Testis (tissue), 3 donors: ENCODE measurements around the gene ZNF569. TPM values are rescaled to one million over a fixed set of nuclear protein-coding genes. Genes with fewer than 3 reads are reported as not detected.
"Not testable (repeated sequence)": the region's sequence is repeated elsewhere in the genome, so short reads cannot be mapped to it uniquely, and the experiment has no call there.

ENCODE experiments used
- DNase-seq: peaks from one replicate; pipeline ENCODE4 v3.0.0-alpha.2; 2019
- H3K27ac ChIP-seq, 2 donors: fragments of 200-600 bp; sonication (generic); one replicate each; pipeline ENCODE4 v1.5.1; 2019
- H3K27me3 ChIP-seq: fragments of 200-600 bp; sonication (generic); one replicate; pipeline ENCODE4 v1.5.1; 2019
- H3K36me3 ChIP-seq: fragments of 200-600 bp; sonication (generic); one replicate; pipeline ENCODE4 v1.5.1; 2017; ENCODE audit warnings: low read depth; ENCODE audit errors: missing control alignments
- H3K4me1 ChIP-seq: fragments of 200-600 bp; sonication (generic); one replicate; pipeline ENCODE4 v1.5.1; 2019
- H3K4me3 ChIP-seq, 2 donors: fragments of 200-600 bp; sonication (generic); one replicate each; pipeline ENCODE4 v1.5.1; 2017 to 2019
- H3K9me3 ChIP-seq: fragments of 200-600 bp; sonication (generic); one replicate; pipeline ENCODE4 v1.5.1; 2017
- CTCF ChIP-seq, 3 experiments: fragments of 450-650 bp in 2 of 3; fragments of 200-600 bp in 1 of 3; sonication (generic) in 1 of 3; IDR thresholded peaks; one replicate each; pipeline ENCODE4 v1.5.1; 2016 to 2019; ENCODE audit warnings: antibody characterized with exemption in 3 of 3, mild to moderate bottlenecking in 2 of 3, moderate library complexity in 1 of 3
- POLR2A ChIP-seq: fragments of 450-650 bp; IDR thresholded peaks from one replicate; pipeline ENCODE4 v1.6.1; 2017; ENCODE audit warnings: antibody characterized with exemption, mild to moderate bottlenecking, moderate library complexity
- WGBS, 2 donors: methylation state at CpG; one replicate each; pipeline ENCODE4 v1.1.5; 2018; 5-methylcytosine and 5-hydroxymethylcytosine counted together
- intact Hi-C: fragments of 100-400 bp; cut with DNase I; formaldehyde crosslinking; loops from one replicate; pipeline ENCODE4 v1.15.1; 2023; ENCODE audit warnings: low total_unique reads
- polyA plus RNA-seq: library from polyadenylated mRNA; stranded (reverse); fragments of 350-450 nt; fragmentation: Illumina TruSeq; extraction: RNeasy Lipid Tissue Mini Kit (QIAGEN cat#74804); gene quantifications from one replicate; pipeline ENCODE4 v1.2.3, GENCODE V29; 2014; ENCODE audit warnings: low read depth, low replicate concordance; ENCODE audit not compliant: insufficient read depth
- total RNA-seq, 2 donors: library from RNA; depleted of rRNA; stranded (reverse); fragments of >200 nt; gene quantifications; one replicate each; pipeline ENCODE4 v1.2.3, GENCODE V29; 2016

The ZNF569 gene
- total and polyA plus RNA-seq, 3 donors from 2014 or later = 14.4 to 29.9 (median 21.2) TPM

- Histone ChIP-seq H3K4me1 (no peaks in the 10 kb centered on the region), H3K9me3 (no peaks in the 10 kb centered on the region), H3K36me3 (no peaks in the 10 kb centered on the region), H3K4me3 (peak within 1 kb of the TSS; percentile 65 to 73), H3K27ac (peak within 1 kb of the TSS; percentile 46 to 83), H3K27me3 (no peaks in the 10 kb centered on the region)
- intact Hi-C loops = no loop called here
- TF ChIP-seq POLR2A (no peak), CTCF (IDR thresholded peaks at IDR 0.05) (peak in 1 of 3 experiments; percentile 3)
- 2 to 7% methylated on average over 7 to 57 of the region's 58 CpGs for WGBS, 2 donors
- peak; percentile 97 for DNase-seq
Observed at GRCh38 chr19:37370880-37371661, 96.2 kb downstream of the ZNF569 start, which contains the start of gene ZNF527. Gene ZNF527 (plus strand): TSS chr19:37371099. CDS start chr19:37374199, 3,100 bp downstream.

GRCh38 chr19:37370386-37370879 is 96.8 kb downstream of the ZNF569 start:
- H3K36me3 ChIP-seq, H3K27me3 ChIP-seq, H3K4me1 ChIP-seq, H3K9me3 ChIP-seq, DNase-seq, intact Hi-C loops: not testable (repeated sequence)
- H3K27ac ChIP-seq = peak overlapping the region; percentile 46 to 83
- peak overlapping the region; percentile 65 to 73 for H3K4me3 ChIP-seq
- 4 to 5% methylated on average over 15 to 18 of the region's 18 CpGs for WGBS, 2 donors

GRCh38 chr19:37362733-37363132 is 104.5 kb downstream of the ZNF569 start:
- peaks cover 3% of the 10 kb centered on the region for H3K36me3 ChIP-seq
- 90 to 92% methylated on average over 2 to 6 of the region's 6 CpGs for WGBS, 2 donors
- DNase-seq = no peak
- no peaks in the 10 kb centered on the region for H3K9me3 ChIP-seq
- no peak for TF ChIP-seq POLR2A
- TF ChIP-seq CTCF (IDR thresholded peaks at IDR 0.05) = no peak
- intact Hi-C loops = no loop called here
- H3K27ac ChIP-seq = no peak overlapping the region
- no peaks in the 10 kb centered on the region for H3K4me1 ChIP-seq
- H3K4me3 ChIP-seq = no peak overlapping the region
- no peaks in the 10 kb centered on the region for H3K27me3 ChIP-seq

- Histone ChIP-seq H3K4me1 (no peaks in the 10 kb centered on the region), H3K36me3 (peaks cover 3% of the 10 kb centered on the region), H3K27ac (no peak overlapping the region), H3K9me3 (no peaks in the 10 kb centered on the region), H3K27me3 (no peaks in the 10 kb centered on the region), H3K4me3 (no peak overlapping the region)
- TF ChIP-seq POLR2A (no peak), CTCF (IDR thresholded peaks at IDR 0.05) (no peak)
- no peak for DNase-seq
- intact Hi-C loops = no loop called here
- 71 to 88% methylated on average over 1 of the region's 1 CpG for WGBS, 2 donors
Observed at GRCh38 chr19:37361994-37362393, 105.2 kb downstream of the ZNF569 start.

Other genes with a start within 250 kb of the ZNF569 start
- 10 to 100 TPM; 10.7 to 12.2 TPM for gene ZNF383, start 249.2 kb downstream of the ZNF569 start, total RNA-seq
- gene ZNF383, start 249.2 kb downstream of the ZNF569 start, polyA plus RNA-seq = 7.4 TPM
- gene ZNF527, start 96.3 kb downstream of the ZNF569 start, total RNA-seq = 10 to 100 TPM; 19.4 to 22.5 TPM
- 6.8 TPM for gene ZNF527, start 96.3 kb downstream of the ZNF569 start, polyA plus RNA-seq
- gene ZNF570, start 1.9 kb upstream of the ZNF569 start, total RNA-seq = 10 to 100 TPM; 14.3 to 14.6 TPM
- gene ZNF570, start 1.9 kb upstream of the ZNF569 start, polyA plus RNA-seq = 7.3 TPM
- gene ZNF793, start 39.5 kb upstream of the ZNF569 start, total RNA-seq = 10 to 100 TPM; 25.6 to 33.5 TPM
- gene ZNF793, start 39.5 kb upstream of the ZNF569 start, polyA plus RNA-seq = 7.3 TPM
- gene ZNF571, start 127.3 kb upstream of the ZNF569 start, total RNA-seq = 10 to 100 TPM in 1 of 2 donors, 1 to 10 TPM in 1; 9.1 to 13.1 TPM
- gene ZNF571, start 127.3 kb upstream of the ZNF569 start, polyA plus RNA-seq = 5.9 TPM
- 1 to 10 TPM; 3.2 to 5.0 TPM for gene ZNF540, start 127.4 kb upstream of the ZNF569 start, total RNA-seq
- gene ZNF540, start 127.4 kb upstream of the ZNF569 start, polyA plus RNA-seq = 6.6 TPM
- gene ZFP30, start 188.0 kb upstream of the ZNF569 start, total RNA-seq = 10 to 100 TPM; 19.6 to 36.2 TPM
- gene ZFP30, start 188.0 kb upstream of the ZNF569 start, polyA plus RNA-seq = 13.7 TPM